Nephron progenitor cell (in vitro differentiated cells): ENCODE measurements around the gene AP1M2.
A peak's percentile ranks its signal among the peaks of the same experiment; 100 is the strongest.

Experiments
- DNase-seq: peaks from one replicate; pipeline ENCODE4 v3.0.0; 2021
- H3K27ac Mint-ChIP-seq: 2 replicates; pipeline ENCODE4 v1.8.0; 2021; ENCODE audit warnings: mild to moderate bottlenecking, moderate library complexity, mixed read lengths
- H3K27me3 Mint-ChIP-seq: 2 replicates; pipeline ENCODE4 v1.8.0; 2021; ENCODE audit warnings: mild to moderate bottlenecking, low read depth, mixed read lengths; ENCODE audit not compliant: poor library complexity
- H3K36me3 Mint-ChIP-seq: 2 replicates; pipeline ENCODE4 v1.8.0; 2021; ENCODE audit warnings: low read depth, mixed read lengths
- H3K4me1 Mint-ChIP-seq: 2 replicates; pipeline ENCODE4 v1.8.0; 2021; ENCODE audit warnings: mixed read lengths
- H3K4me3 Mint-ChIP-seq: 2 replicates; pipeline ENCODE4 v1.8.0; 2021; ENCODE audit warnings: mild to moderate bottlenecking, moderate library complexity, mixed read lengths
- H3K9me3 Mint-ChIP-seq: 2 replicates; pipeline ENCODE4 v1.8.0; 2021; ENCODE audit warnings: mild to moderate bottlenecking, moderate library complexity, mixed read lengths
- CTCF ChIP-seq: fragments of 200-600 bp; sonication (generic); IDR thresholded peaks from 2 replicates; pipeline ENCODE4 v1.5.0; 2021; ENCODE audit warnings: antibody characterized with exemption

Gene AP1M2

DNA sequence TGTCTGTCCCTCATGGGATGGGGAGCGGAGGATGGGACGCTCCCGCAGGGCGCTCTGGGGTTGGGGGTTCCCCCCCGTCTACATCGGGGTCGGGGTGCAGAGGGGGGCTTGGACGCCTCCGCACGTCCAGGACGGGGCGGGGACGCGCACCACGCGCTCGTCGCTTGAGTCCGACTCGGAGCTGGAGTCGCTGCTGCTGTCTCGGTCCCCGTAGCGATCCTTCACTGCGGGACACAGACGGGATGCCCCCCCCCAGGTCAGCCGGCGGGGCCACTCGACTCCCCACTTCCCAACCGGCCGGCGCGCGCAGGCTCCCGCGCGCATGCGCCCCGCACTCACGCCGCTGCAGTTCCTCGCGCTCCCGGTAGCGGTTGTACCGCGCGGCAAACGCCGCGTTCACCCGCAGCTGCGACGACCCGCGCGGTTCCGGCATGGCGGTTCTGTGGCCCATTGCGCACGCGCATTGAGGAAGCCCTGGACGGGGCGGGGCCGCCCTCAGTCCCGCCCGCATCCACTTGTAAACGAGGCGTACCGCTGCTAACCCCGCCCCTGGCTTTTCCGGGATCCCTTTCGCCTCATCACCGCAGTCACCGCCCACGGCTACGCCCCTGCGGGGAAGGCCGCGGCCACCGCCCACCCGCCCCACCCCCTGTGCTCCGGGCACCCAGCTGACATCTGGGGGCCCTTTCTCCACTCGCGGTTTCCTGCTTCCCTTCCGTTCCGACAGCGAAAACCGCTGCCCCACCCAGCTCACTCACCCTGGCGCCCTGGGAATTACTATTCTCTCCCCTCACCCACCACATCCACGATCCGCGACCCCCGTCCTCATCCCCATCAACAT, 21.3 kb downstream of the AP1M2 start, which contains the start of gene KRI1:
Gene KRI1 (minus strand): TSS at position 444 of the 841 bp plus-strand sequence. CDS start 11 bp downstream, at position 433.
- Mint-ChIP-seq H3K27me3 (peaks cover 18% of the 10 kb centered on the region), H3K4me1 (peaks cover 50% of the 10 kb centered on the region), H3K9me3 (no peaks in the 10 kb centered on the region), H3K27ac (peak within 1 kb of the TSS; percentile 78), H3K4me3 (peak within 1 kb of the TSS; percentile 94), H3K36me3 (peaks cover 7% of the 10 kb centered on the region)
- peak; percentile 99 for DNase-seq
- TF ChIP-seq CTCF = peak; percentile 45

DNA sequence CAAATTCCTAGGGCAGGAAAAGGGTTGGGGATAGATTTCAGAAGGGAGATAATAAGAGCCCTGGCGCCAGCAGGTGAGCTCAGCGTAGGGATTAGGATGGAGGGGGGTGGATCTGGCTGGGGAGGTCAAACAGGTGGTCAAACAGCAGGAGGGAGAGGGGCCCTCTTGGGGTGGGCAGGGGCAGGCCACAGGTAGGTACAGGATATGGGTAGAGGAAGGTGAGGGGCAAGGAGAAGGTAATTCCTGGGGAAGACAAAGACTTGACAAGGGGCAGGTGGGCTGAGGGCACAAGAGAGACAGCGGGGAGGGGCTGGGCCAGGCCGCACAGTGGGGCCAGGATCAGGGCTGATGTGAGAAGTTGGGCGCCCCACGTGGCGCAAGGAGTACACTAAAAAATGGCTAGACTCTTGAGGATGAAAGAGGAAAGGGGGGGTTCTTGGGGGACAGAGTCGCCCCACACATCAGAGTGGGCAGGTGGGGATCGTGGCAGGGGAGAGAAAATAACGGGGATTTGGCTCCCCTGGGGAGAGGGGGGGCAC, 22.0 kb downstream of the AP1M2 start:
- peak overlapping the region; percentile 78 for H3K27ac Mint-ChIP-seq
- H3K4me3 Mint-ChIP-seq = peak overlapping the region; percentile 94
- no peak for TF ChIP-seq CTCF
- H3K36me3 Mint-ChIP-seq = peaks cover 14% of the 10 kb centered on the region
- H3K9me3 Mint-ChIP-seq = no peaks in the 10 kb centered on the region
- H3K27me3 Mint-ChIP-seq = peaks cover 18% of the 10 kb centered on the region
- peak; percentile 48 for DNase-seq
- peaks cover 46% of the 10 kb centered on the region for H3K4me1 Mint-ChIP-seq

DNA sequence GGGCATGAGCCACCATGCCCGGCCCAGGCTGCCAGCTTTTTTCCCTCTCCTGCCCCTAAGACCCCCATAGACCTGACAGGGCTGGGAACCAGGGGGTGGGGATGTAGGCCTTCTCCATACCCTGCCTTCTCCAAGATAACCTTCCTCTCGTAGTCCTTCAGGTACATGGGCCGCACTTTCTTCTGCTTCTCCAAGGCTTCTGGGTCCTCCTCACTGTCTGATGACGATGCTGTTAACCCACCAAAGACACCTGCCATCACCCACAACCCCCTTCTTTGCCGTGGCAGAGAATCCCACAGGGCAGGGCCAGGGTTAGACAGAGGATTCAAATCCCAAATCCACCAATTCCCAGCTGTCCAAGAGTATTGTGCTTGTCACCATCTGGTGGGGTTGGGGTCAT, 24.5 kb downstream of the AP1M2 start:
- no peak overlapping the region for H3K27ac Mint-ChIP-seq

DNA sequence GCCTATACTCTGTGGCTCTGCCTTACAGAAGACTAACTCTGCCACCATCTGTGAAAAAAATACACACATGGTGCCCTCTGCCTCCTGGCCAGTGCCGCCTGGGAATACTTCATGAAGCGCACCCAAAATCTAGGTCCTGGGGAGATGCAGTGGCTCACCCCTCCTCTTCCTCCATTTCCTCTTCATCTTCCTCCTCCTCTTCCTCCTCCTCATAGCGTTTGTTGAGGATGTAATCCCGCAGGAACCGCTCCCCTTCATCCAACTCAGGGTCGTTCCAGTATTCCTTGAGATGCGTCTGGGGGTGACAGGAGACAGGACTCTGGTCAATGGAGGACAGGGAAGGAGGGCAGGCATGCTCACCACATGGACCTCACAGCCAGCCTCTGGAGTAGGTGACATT, 27.0 kb downstream of the AP1M2 start:
- no peak for DNase-seq
- Mint-ChIP-seq H3K4me1 (peaks cover 8% of the 10 kb centered on the region), H3K36me3 (peaks cover 32% of the 10 kb centered on the region), H3K4me3 (no peak overlapping the region), H3K27ac (no peak overlapping the region), H3K9me3 (no peaks in the 10 kb centered on the region), H3K27me3 (peaks cover 2% of the 10 kb centered on the region)
- TF ChIP-seq CTCF = no peak

More for the DNA sequence above, 24.5 kb downstream of the AP1M2 start:
- DNase-seq = no peak
- H3K36me3 Mint-ChIP-seq = peaks cover 28% of the 10 kb centered on the region
- TF ChIP-seq CTCF = no peak
- no peaks in the 10 kb centered on the region for H3K9me3 Mint-ChIP-seq
- H3K4me3 Mint-ChIP-seq = no peak overlapping the region
- peaks cover 14% of the 10 kb centered on the region for H3K27me3 Mint-ChIP-seq
- H3K4me1 Mint-ChIP-seq = peaks cover 27% of the 10 kb centered on the region

- H3K36me3 Mint-ChIP-seq = peaks cover 46% of the 10 kb centered on the region
- H3K27me3 Mint-ChIP-seq = no peaks in the 10 kb centered on the region
- no peak overlapping the region for H3K27ac Mint-ChIP-seq
- DNase-seq = no peak
- no peak for TF ChIP-seq CTCF
- no peaks in the 10 kb centered on the region for H3K4me1 Mint-ChIP-seq
- H3K9me3 Mint-ChIP-seq = no peaks in the 10 kb centered on the region
- no peak overlapping the region for H3K4me3 Mint-ChIP-seq
Measured at GRCh38 chr19:10557603-10558197, 29.4 kb downstream of the AP1M2 start.
